ENCODE measurements around the gene VMP1.

- TF ChIP-seq POLR2A (IDR thresholded peaks at IDR 0.05) (no peak), CTCF (IDR thresholded peaks at IDR 0.05) (peak in 1 of 3 donors; percentile 9)
Measured at GRCh38 chr17:59853168-59853918, 145.9 kb downstream of the VMP1 start.
